Measurements from ENCODE around the gene IL25. TPM values are rescaled to one million over a fixed set of nuclear protein-coding genes. Genes with fewer than 3 reads are reported as not detected.

The IL25 gene
- total and polyA plus RNA-seq, 2 of the 13 experiments (the other 11 are each of a cell fraction or from before 2014, with no cell fraction given) = not detected

DNA sequence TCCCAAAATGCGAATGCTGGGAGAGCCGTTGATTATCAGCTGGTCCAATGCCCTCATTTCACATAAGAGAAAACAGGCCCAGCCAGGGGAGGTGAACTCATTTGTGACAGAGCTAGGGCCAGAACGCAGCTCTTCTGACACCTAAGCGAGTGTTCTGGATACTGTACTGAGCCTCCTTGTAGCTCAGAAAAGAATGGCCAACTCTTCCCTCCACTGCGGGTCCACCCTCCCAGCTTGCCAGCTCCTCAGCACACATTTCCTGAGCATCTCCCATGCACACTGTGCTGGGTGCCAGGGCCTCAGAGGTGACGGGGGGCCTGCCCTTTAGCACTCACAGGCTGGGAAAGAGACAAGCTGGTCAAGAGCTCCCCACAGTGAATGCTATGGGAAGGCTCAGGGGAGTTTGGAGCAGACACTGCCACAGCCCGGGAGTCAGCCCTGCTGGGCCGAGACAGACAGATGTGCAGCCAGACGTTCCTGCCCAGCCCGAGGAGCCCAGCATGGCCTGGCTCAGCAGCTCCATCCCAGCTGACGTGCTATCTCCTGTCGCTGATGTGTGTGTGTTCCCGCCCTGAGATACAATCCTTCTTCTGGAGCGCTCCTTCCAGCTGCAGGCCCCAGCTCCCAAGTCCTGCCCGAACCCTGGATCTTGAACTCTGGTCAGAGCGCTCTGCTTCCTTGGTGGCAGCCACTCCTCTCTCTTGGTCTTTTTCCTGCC, 7.7 kb downstream of the IL25 start:
- DNase-seq (ENCODE audit: low spot score) (no peak), FAIRE-seq (no peak), ATAC-seq (peak; percentile 13)
- H3K4me2 ChIP-seq (ENCODE audit: low read depth, low read length) = no peak overlapping the region
- H3K9me3 ChIP-seq (ENCODE audit: low read length) = no peaks in the 10 kb centered on the region
- H3K79me2 ChIP-seq (ENCODE audit: insufficient read depth, low read length) = no peaks in the 10 kb centered on the region
- in situ Hi-C loops (cut with HindIII; ENCODE audit: extremely low pct_ligation_motif_present, low pct_unique_long_range_greater_than_20kb) (no loop called here), intact Hi-C loops (cut with micrococcal nuclease; ENCODE audit: unreplicated experiment) (loop anchor here (1.0 to 5.0 kb wide), 3 partner anchors 52 to 258 kb away; no protein-coding TSS in a partner anchor)
- no peak overlapping the region for H3K9ac ChIP-seq (ENCODE audit: insufficient read depth, low read depth, low read length)
- no peaks in the 10 kb centered on the region for H3K36me3 ChIP-seq (replicated peaks in 1 of 2; ENCODE audit: control insufficient read depth in 1 of 2, insufficient read depth in 2 of 2, low read length in 2 of 2)
- CTCF ChIA-PET (ENCODE audit: low intra/inter-chr PET ratio, low total read pairs) = interaction anchor here (0.9 to 5.9 kb wide), 7 partner anchors 22 to 260 kb away, joined by 3 to 111 read pairs (median 4); no protein-coding TSS in a partner anchor
- H3K4me3 ChIP-seq (replicated peaks in 1 of 3; ENCODE audit: insufficient read depth in 1 of 3, low read depth in 2 of 3, low read length in 3 of 3) = no peak overlapping the region
- H4K20me1 ChIP-seq (ENCODE audit: insufficient read depth, low read length) = no peaks in the 10 kb centered on the region
- no peaks in the 10 kb centered on the region for H3K4me1 ChIP-seq (ENCODE audit: insufficient read depth, low read length)
- H3K27ac ChIP-seq (ENCODE audit: extremely low read length, insufficient read depth, low read length) = no peak overlapping the region
- no TSS peak for BruUV-seq (replicated peaks)
- peaks cover 26 to 91% of the 10 kb centered on the region in 2 experiments for H3K27me3 ChIP-seq (ENCODE audit: control insufficient read depth in 1 of 2, insufficient read depth in 2 of 2, low read length in 2 of 2)
- no peak overlapping the region for H2AFZ ChIP-seq (ENCODE audit: low read length)
- WGBS (ENCODE audit: low lambda C conversion rate) = 28% methylated on average over 16 of the region's 16 CpGs
- POLR2A ChIA-PET = interaction anchor here (0.6 to 1.4 kb wide), 5 partner anchors 20 to 284 kb away, joined by 3 to 16 read pairs (median 3); partner anchors contain the start of gene PABPN1
- no peak for TF ChIP-seq BORCS8-MEF2B (CRISPR knock-in tag; IDR thresholded peaks at IDR 0.05)
- TF ChIP-seq SATB2 (CRISPR knock-in tag; IDR thresholded peaks at IDR 0.05) = no peak
- TF ChIP-seq ZNF510 (CRISPR knock-in tag; IDR thresholded peaks at IDR 0.05; ENCODE audit: low read depth) = no peak
- TF ChIP-seq, protein P1, sequence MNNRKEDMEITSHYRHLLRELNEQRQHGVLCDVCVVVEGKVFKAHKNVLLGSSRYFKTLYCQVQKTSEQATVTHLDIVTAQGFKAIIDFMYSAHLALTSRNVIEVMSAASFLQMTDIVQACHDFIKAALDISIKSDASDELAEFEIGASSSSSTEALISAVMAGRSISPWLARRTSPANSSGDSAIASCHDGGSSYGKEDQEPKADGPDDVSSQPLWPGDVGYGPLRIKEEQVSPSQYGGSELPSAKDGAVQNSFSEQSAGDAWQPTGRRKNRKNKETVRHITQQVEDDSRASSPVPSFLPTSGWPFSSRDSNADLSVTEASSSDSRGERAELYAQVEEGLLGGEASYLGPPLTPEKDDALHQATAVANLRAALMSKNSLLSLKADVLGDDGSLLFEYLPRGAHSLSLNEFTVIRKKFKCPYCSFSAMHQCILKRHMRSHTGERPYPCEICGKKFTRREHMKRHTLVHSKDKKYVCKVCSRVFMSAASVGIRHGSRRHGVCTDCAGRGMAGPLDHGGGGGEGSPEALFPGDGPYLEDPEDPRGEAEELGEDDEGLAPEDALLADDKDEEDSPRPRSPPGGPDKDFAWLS (CRISPR knock-in tag; IDR thresholded peaks at IDR 0.05; ENCODE audit: borderline replicate concordance) = no peak
- TF ChIP-seq ZNF333 (CRISPR knock-in tag; IDR thresholded peaks at IDR 0.05; ENCODE audit: borderline replicate concordance) = no peak
- TF ChIP-seq, protein P2, sequence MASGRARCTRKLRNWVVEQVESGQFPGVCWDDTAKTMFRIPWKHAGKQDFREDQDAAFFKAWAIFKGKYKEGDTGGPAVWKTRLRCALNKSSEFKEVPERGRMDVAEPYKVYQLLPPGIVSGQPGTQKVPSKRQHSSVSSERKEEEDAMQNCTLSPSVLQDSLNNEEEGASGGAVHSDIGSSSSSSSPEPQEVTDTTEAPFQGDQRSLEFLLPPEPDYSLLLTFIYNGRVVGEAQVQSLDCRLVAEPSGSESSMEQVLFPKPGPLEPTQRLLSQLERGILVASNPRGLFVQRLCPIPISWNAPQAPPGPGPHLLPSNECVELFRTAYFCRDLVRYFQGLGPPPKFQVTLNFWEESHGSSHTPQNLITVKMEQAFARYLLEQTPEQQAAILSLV (CRISPR knock-in tag; IDR thresholded peaks at IDR 0.05; ENCODE audit: borderline replicate concordance) = no peak
- no peak for TF ChIP-seq ZNF720 (CRISPR knock-in tag; IDR thresholded peaks at IDR 0.05)
- no peak for TF ChIP-seq ZFP62 (CRISPR knock-in tag; IDR thresholded peaks at IDR 0.05)
- TF ChIP-seq PHF20 (CRISPR knock-in tag; IDR thresholded peaks at IDR 0.05) = no peak
- TF ChIP-seq ZNF30 (CRISPR knock-in tag; IDR thresholded peaks at IDR 0.05) = no peak
- TF ChIP-seq, protein P3, sequence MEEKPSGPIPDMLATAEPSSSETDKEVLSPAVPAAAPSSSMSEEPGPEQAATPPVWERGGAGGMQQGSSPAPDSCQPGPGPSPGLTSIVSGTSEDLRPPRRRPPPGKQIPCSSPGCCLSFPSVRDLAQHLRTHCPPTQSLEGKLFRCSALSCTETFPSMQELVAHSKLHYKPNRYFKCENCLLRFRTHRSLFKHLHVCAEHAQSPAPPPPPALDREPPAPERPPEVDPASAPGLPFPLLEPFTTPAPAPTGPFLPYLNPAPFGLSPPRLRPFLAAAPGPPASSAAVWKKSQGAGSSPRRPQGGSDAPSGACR (CRISPR knock-in tag; IDR thresholded peaks at IDR 0.05) = no peak
- TF ChIP-seq FOSL1 (CRISPR knock-in tag; IDR thresholded peaks at IDR 0.05; ENCODE audit: borderline replicate concordance) = no peak
- TF ChIP-seq, protein P4, sequence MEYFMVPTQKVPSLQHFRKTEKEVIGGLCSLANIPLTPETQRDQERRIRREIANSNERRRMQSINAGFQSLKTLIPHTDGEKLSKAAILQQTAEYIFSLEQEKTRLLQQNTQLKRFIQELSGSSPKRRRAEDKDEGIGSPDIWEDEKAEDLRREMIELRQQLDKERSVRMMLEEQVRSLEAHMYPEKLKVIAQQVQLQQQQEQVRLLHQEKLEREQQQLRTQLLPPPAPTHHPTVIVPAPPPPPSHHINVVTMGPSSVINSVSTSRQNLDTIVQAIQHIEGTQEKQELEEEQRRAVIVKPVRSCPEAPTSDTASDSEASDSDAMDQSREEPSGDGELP (IDR thresholded peaks at IDR 0.05; ENCODE audit: borderline replicate concordance, low read depth) = no peak
- peak; percentile 11; the same call in 1 of the 2 replicates for TF ChIP-seq ARNT2 (CRISPR knock-in tag; IDR thresholded peaks at IDR 0.05; ENCODE audit: low read depth)
- TF ChIP-seq U2AF2 (IDR thresholded peaks at IDR 0.05; ENCODE audit: low read depth, low read length) = no peak
- 0 out of 2 replicates have a peak, but pooled peaks have one; percentile 8 for TF ChIP-seq ZNF501 (CRISPR knock-in tag; IDR thresholded peaks at IDR 0.05)
- no peak for TF ChIP-seq IRX3 (CRISPR knock-in tag; IDR thresholded peaks at IDR 0.05; ENCODE audit: borderline replicate concordance, low read depth)
- TF ChIP-seq MED8 (CRISPR knock-in tag; IDR thresholded peaks at IDR 0.05; ENCODE audit: insufficient replicate concordance) = no peak
- no peak for TF ChIP-seq FOXA3 (CRISPR knock-in tag; IDR thresholded peaks at IDR 0.05)

All from HepG2 (cell line).